Small intestine (tissue), 7 donors: ENCODE results near the gene ZBTB43. TPM values are rescaled to one million over a fixed set of nuclear protein-coding genes. Genes with fewer than 3 reads are reported as not detected.

Source experiments
- DNase-seq, 2 donors: peaks; one replicate each; pipeline versions ENCODE4 v3.0.0 to v3.0.0-alpha.2; 2013
- FAIRE-seq: peaks from 2 replicates; lab custom pipeline; 2012; peaks lifted over from hg19 to GRCh38; lab: Jason Lieb, UNC
- H3K27ac ChIP-seq, 3 donors: one replicate each; pipeline ENCODE4 v1.5.1; 2013; ENCODE audit warnings: low read length in 2 of 3, mild to moderate bottlenecking in 2 of 3, control low read depth in 1 of 3, inconsistent platforms in 1 of 3, low read depth in 1 of 3, moderate library complexity in 1 of 3
- H3K27me3 ChIP-seq, 3 donors: one replicate each; pipeline ENCODE4 v1.6.1; 2013; ENCODE audit warnings: low read length in 3 of 3, inconsistent platforms in 1 of 3; ENCODE audit not compliant: control insufficient read depth in 3 of 3, insufficient read depth in 3 of 3
- H3K36me3 ChIP-seq, 3 donors: one replicate each; pipeline ENCODE4 v1.6.1; 2013; ENCODE audit warnings: low read length in 3 of 3, inconsistent platforms in 1 of 3, low read depth in 1 of 3, mild to moderate bottlenecking in 1 of 3, moderate library complexity in 1 of 3; ENCODE audit not compliant: control insufficient read depth in 3 of 3, insufficient read depth in 2 of 3
- H3K4me1 ChIP-seq, 3 donors: one replicate each; pipeline ENCODE4 v1.6.1; 2013; ENCODE audit warnings: low read length in 2 of 3, inconsistent platforms in 1 of 3, low read depth in 1 of 3, mild to moderate bottlenecking in 1 of 3, moderate library complexity in 1 of 3; ENCODE audit not compliant: control insufficient read depth in 3 of 3, insufficient read depth in 2 of 3
- H3K4me3 ChIP-seq, 3 donors: one replicate each; pipeline ENCODE4 v1.5.1; 2013; ENCODE audit warnings: low read length in 3 of 3, control low read depth in 1 of 3, inconsistent platforms in 1 of 3, low read depth in 1 of 3, mild to moderate bottlenecking in 1 of 3, moderate library complexity in 1 of 3
- H3K9me3 ChIP-seq, 2 donors: one replicate each; pipeline ENCODE4 v1.6.1; 2013; ENCODE audit warnings: low read depth in 1 of 2, low read length in 1 of 2; ENCODE audit not compliant: control insufficient read depth in 2 of 2, insufficient read depth in 1 of 2
- WGBS, 3 donors: extraction: QIAGEN DNeasy Blood & Tissue Kit; methylation state at CpG; one replicate each; pipeline ENCODE4 v1.1.7; 2013; 5-methylcytosine and 5-hydroxymethylcytosine counted together
- polyA plus RNA-seq, 4 donors: library from polyadenylated mRNA; stranded (reverse) in 3 of 4; unstranded in 1 of 4; fragments of 200-250 nt in 3 of 4; fragments of 120-200 nt in 1 of 4; gene quantifications; one replicate each; pipeline versions ENCODE4 v1.2.1 to v1.2.3, GENCODE V29; 2013
- donor health status: healthy with polysubstance abuse.
- donor health status: control.
- donor health status: control.
- donor health status: Bipolar disorder and iron deficiency.
- donor health status: healthy.

Gene ZBTB43
- polyA plus RNA-seq, 4 donors: 2.2 to 10.6 (median 4.3) TPM

DNA sequence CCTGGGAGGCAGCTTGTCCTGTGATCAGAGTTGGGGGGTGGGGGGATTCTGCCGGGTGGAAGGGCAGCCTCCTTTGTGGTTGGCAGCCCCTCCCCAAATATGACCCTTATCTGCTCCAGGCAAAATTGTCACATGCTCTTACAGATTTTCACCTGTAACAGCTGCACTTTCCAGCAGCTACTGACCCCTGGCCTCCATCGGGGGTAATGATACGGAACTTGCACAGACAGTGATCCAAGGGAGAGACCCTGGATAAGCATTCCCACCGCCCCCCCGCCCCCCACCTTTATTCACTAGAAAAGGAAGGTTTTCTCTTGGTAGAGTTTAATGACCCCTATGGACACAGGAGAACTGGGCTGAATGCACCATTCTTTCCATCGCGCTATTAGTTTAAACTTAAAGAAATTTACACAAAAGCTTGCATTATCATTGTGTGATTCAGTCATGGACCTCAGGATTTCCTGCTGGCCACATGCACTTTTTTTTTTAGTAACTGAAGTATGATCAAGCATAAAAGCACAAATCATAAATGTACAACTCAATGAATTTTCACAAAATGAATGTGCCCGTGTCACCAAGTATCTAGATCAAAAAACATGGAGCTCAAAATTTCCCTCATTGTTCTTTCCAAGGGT is 44.9 kb downstream of the ZBTB43 start:
- no peaks in the 10 kb centered on the region for H3K9me3 ChIP-seq
- no peak overlapping the region for H3K27ac ChIP-seq
- DNase-seq: no peak
- no peak for FAIRE-seq
- no peaks in the 10 kb centered on the region for H3K36me3 ChIP-seq
- H3K4me1 ChIP-seq: no peaks in the 10 kb centered on the region
- no peak overlapping the region for H3K4me3 ChIP-seq
- WGBS, 3 donors: 66 to 68% (median 66%) methylated on average over 8 of the region's 8 CpGs
- peaks cover 0 to 13% (median 8%) of the 10 kb centered on the region in 3 donors for H3K27me3 ChIP-seq

GRCh38 chr9:126851286-126851880 is 46.5 kb downstream of the ZBTB43 start:
- WGBS, 3 donors: 74 to 84% (median 78%) methylated on average over 6 of the region's 6 CpGs
- DNase-seq: no peak
- no peak for FAIRE-seq

GRCh38 chr9:126852086-126852688 is 47.3 kb downstream of the ZBTB43 start:
- H3K27ac ChIP-seq: no peak overlapping the region
- H3K4me3 ChIP-seq: no peak overlapping the region
- H3K9me3 ChIP-seq: no peaks in the 10 kb centered on the region
- H3K4me1 ChIP-seq: no peaks in the 10 kb centered on the region
- H3K36me3 ChIP-seq: no peaks in the 10 kb centered on the region
- 57 to 63% (median 61%) methylated on average over 3 of the region's 3 CpGs for WGBS, 3 donors
- no peak for DNase-seq
- H3K27me3 ChIP-seq: peaks cover 0 to 18% (median 8%) of the 10 kb centered on the region in 3 donors
- no peak for FAIRE-seq

More at GRCh38 chr9:126851286-126851880, 46.5 kb downstream of the ZBTB43 start:
- Histone ChIP-seq H3K4me3 (no peak overlapping the region), H3K27me3 (peaks cover 0 to 18% (median 8%) of the 10 kb centered on the region in 3 donors), H3K36me3 (no peaks in the 10 kb centered on the region), H3K27ac (no peak overlapping the region), H3K4me1 (no peaks in the 10 kb centered on the region), H3K9me3 (no peaks in the 10 kb centered on the region)

DNA sequence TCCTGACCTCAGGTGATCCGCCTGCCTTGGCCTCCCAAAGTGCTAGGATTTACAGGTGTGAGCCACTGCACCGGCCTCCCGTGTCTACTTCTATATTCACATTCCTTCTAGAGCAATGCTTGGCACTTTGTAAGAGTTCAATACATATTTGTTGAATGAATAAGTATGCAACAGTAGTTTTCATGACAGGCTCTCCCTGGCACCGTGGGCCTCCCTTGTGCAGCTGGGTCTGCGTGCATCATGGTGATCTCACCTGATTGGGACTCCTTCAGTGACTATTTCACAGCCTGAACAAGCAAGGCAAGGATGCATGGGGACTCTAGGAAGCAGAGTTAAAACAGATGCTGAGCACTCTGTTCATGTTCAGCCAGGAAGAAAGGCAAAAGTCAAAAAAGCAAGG is 48.8 kb downstream of the ZBTB43 start:
- H3K4me1 ChIP-seq: no peaks in the 10 kb centered on the region
- WGBS, 3 donors: 85 to 90% (median 89%) methylated on average over 5 of the region's 5 CpGs
- DNase-seq (no peak), FAIRE-seq (no peak)
- H3K27me3 ChIP-seq: peaks cover 0 to 18% (median 8%) of the 10 kb centered on the region in 3 donors
- no peak overlapping the region for H3K27ac ChIP-seq
- H3K36me3 ChIP-seq: no peaks in the 10 kb centered on the region
- no peaks in the 10 kb centered on the region for H3K9me3 ChIP-seq
- H3K4me3 ChIP-seq: no peak overlapping the region

DNA sequence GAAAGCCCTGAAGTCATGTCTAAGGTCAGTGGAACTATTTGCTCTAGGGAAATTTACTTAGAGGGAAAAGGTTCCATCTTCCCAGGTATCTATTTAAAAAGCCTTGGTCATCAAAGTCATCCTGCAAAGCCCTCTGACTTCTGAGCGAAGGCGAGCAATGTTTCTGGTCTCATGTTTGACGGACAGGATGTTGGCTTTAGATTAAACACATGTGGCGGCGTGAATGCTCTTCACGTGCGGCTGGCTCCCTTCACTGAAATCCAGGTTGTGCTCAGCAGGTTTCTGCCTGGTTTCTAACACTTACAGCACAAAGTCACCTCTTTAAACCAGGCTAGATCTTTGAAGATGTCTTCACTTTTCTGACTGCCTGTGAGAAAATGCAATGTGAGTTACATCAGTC is 49.9 kb downstream of the ZBTB43 start:
- H3K36me3 ChIP-seq: no peaks in the 10 kb centered on the region
- WGBS, 3 donors: 70 to 83% (median 81%) methylated on average over 7 of the region's 7 CpGs

GRCh38 chr9:126856326-126856877 is 51.6 kb downstream of the ZBTB43 start:
- Histone ChIP-seq H3K36me3 (no peaks in the 10 kb centered on the region), H3K4me3 (no peak overlapping the region), H3K9me3 (no peaks in the 10 kb centered on the region), H3K4me1 (peaks cover 0 to 4% (median 0%) of the 10 kb centered on the region in 3 donors), H3K27ac (no peak overlapping the region), H3K27me3 (peaks cover 0 to 13% (median 4%) of the 10 kb centered on the region in 3 donors)
- no peak for DNase-seq
- 84 to 89% (median 85%) methylated on average over 6 of the region's 6 CpGs for WGBS, 3 donors
- FAIRE-seq: no peak

More for the DNA sequence above, 49.9 kb downstream of the ZBTB43 start:
- H3K27ac ChIP-seq: no peak overlapping the region
- no peaks in the 10 kb centered on the region for H3K9me3 ChIP-seq
- peaks cover 0 to 1% (median 0%) of the 10 kb centered on the region in 3 donors for H3K4me1 ChIP-seq
- H3K4me3 ChIP-seq: no peak overlapping the region
- no peak for DNase-seq
- H3K27me3 ChIP-seq: peaks cover 0 to 18% (median 8%) of the 10 kb centered on the region in 3 donors
- no peak for FAIRE-seq

GRCh38 chr9:126857261-126857960 is 52.6 kb downstream of the ZBTB43 start:
- FAIRE-seq (no peak), DNase-seq (no peak)
- Histone ChIP-seq H3K36me3 (no peaks in the 10 kb centered on the region), H3K9me3 (no peaks in the 10 kb centered on the region), H3K27ac (no peak overlapping the region), H3K27me3 (peaks cover 0 to 9% (median 2%) of the 10 kb centered on the region in 3 donors), H3K4me1 (peaks cover 0 to 13% (median 8%) of the 10 kb centered on the region in 3 donors), H3K4me3 (no peak overlapping the region)
- WGBS, 3 donors: 36 to 63% (median 50%) methylated on average over 8 of the region's 8 CpGs

DNA sequence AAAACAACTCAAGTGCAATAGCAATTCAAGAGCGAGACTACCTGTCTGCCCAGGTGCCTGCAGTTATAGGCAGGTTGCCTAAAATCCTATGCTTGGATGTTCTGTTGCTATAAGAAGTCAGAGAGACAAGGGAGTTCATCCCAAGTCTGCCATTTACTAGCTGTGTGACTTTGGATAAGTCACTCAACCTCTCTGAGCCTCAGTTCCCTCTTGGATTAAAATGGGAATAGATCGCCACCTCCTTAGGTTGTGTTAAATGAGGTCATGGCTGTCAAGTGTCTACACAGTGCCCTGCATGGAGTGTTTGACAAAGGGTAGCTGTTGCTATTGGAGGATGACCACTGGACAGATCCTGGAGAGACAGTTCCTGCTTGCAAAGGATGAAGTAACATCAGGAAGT is 54.3 kb downstream of the ZBTB43 start:
- Histone ChIP-seq H3K9me3 (no peaks in the 10 kb centered on the region), H3K4me3 (no peak overlapping the region), H3K36me3 (peaks cover 0 to 3% (median 0%) of the 10 kb centered on the region in 3 donors), H3K4me1 (peaks cover 0 to 17% (median 16%) of the 10 kb centered on the region in 3 donors), H3K27me3 (peaks cover 0 to 4% (median 0%) of the 10 kb centered on the region in 3 donors), H3K27ac (no peak overlapping the region)
- DNase-seq (no peak), FAIRE-seq (no peak)
- WGBS, 3 donors: 89 to 95% (median 94%) methylated on average over 2 of the region's 2 CpGs
